GM23338 (cell line): ENCODE results near the gene OTUD6A. TPM values are rescaled to one million over a fixed set of nuclear protein-coding genes. Genes with fewer than 3 reads are reported as not detected.
"Not testable (repeated sequence)": the region's sequence is repeated elsewhere in the genome, so short reads cannot be mapped to it uniquely, and the experiment has no call there.

Source experiments
- ATAC-seq: fragments of 200-7000 bp; cut with Tn5 transposase; 3 replicates; pipeline ENCODE4 v1.9.1; 2020
- DNase-seq: peaks from one replicate; pipeline ENCODE4 v3.0.0-alpha.2; 2015; ENCODE audit warnings: low spot score
- H2AFZ ChIP-seq: fragments of 200-600 bp; sonication (generic); 2 replicates; pipeline ENCODE4 v1.8.0; 2016; ENCODE audit warnings: antibody characterized with exemption, mild to moderate bottlenecking, moderate library complexity
- H3F3A ChIP-seq: fragments of 200-600 bp; sonication (generic); replicated peaks from 2 replicates; pipeline ENCODE4 v1.8.0; 2017; ENCODE audit warnings: antibody characterized with exemption, mixed run types, low read depth
- H3K27ac ChIP-seq: fragments of 200-600 bp; sonication (generic); 2 replicates; pipeline ENCODE4 v1.6.1; 2016; ENCODE audit warnings: low read depth
- H3K27me3 ChIP-seq: fragments of 200-600 bp; sonication (generic); 2 replicates; pipeline ENCODE4 v1.8.0; 2016; ENCODE audit warnings: mild to moderate bottlenecking, mixed run types, moderate library complexity; ENCODE audit not compliant: insufficient read depth
- H3K36me3 ChIP-seq: fragments of 200-600 bp; sonication (generic); 2 replicates; pipeline ENCODE4 v1.8.0; 2016; ENCODE audit warnings: mild to moderate bottlenecking; ENCODE audit not compliant: insufficient read depth
- H3K4me1 ChIP-seq: fragments of 200-600 bp; sonication (generic); 2 replicates; pipeline ENCODE4 v1.8.0; 2016; ENCODE audit warnings: mild to moderate bottlenecking, moderate library complexity; ENCODE audit not compliant: insufficient read depth
- H3K4me2 ChIP-seq: fragments of 200-600 bp; sonication (generic); 2 replicates; pipeline ENCODE4 v1.7.1; 2017; ENCODE audit warnings: mixed run types
- H3K4me3 ChIP-seq: fragments of 200-600 bp; sonication (generic); 2 replicates; pipeline ENCODE4 v1.6.1; 2016; ENCODE audit warnings: mixed run types
- H3K79me2 ChIP-seq: fragments of 200-600 bp; sonication (generic); replicated peaks from 2 replicates; pipeline ENCODE4 v1.8.0; 2017; ENCODE audit warnings: mild to moderate bottlenecking; ENCODE audit not compliant: insufficient read depth
- H3K9me2 ChIP-seq: fragments of 200-600 bp; sonication (generic); 2 replicates; pipeline ENCODE4 v1.8.0; 2017; ENCODE audit not compliant: insufficient read depth
- H4K20me1 ChIP-seq: fragments of 200-600 bp; sonication (generic); replicated peaks from 2 replicates; pipeline ENCODE4 v1.8.0; 2017; ENCODE audit warnings: mild to moderate bottlenecking; ENCODE audit not compliant: insufficient read depth
- H3K27ac Mint-ChIP-seq: 2 replicates; pipeline ENCODE4 v1.8.0; 2020; ENCODE audit warnings: inconsistent platforms, mild to moderate bottlenecking, moderate library complexity, mixed read lengths
- H3K27me3 Mint-ChIP-seq: 3 replicates; pipeline ENCODE4 v1.8.0; 2022; ENCODE audit warnings: low read depth, mild to moderate bottlenecking, moderate library complexity, mixed read lengths, inconsistent platforms; ENCODE audit not compliant: insufficient read depth, poor library complexity
- H3K36me3 Mint-ChIP-seq: 3 replicates; pipeline ENCODE4 v1.8.0; 2021; ENCODE audit warnings: low read depth, mild to moderate bottlenecking, inconsistent platforms, moderate library complexity, mixed read lengths
- H3K4me1 Mint-ChIP-seq: 3 replicates; pipeline ENCODE4 v1.8.0; 2020; ENCODE audit warnings: mild to moderate bottlenecking, inconsistent platforms, mixed read lengths
- H3K4me3 Mint-ChIP-seq: 3 replicates; pipeline ENCODE4 v1.8.0; 2021; ENCODE audit warnings: moderate library complexity, mild to moderate bottlenecking, inconsistent platforms, mixed read lengths
- H3K9me3 Mint-ChIP-seq: 3 replicates; pipeline ENCODE4 v1.8.0; 2020; ENCODE audit warnings: moderate library complexity, mild to moderate bottlenecking, inconsistent platforms, mixed read lengths
- CREB1 ChIP-seq: fragments of 250-450 bp; sonication (Bioruptor Pico); IDR thresholded peaks from 2 replicates; pipeline ENCODE4 v1.5.0; 2020; ENCODE audit warnings: low read depth, mild to moderate bottlenecking, moderate library complexity
- ETS1 ChIP-seq: IDR thresholded peaks from 2 replicates; pipeline ENCODE4 v1.6.1; 2016; ENCODE audit warnings: antibody characterized with exemption
- REST ChIP-seq: IDR thresholded peaks from one replicate; pipeline ENCODE4 v1.6.1; 2018; ENCODE audit warnings: antibody characterized with exemption; ENCODE audit not compliant: unreplicated experiment
- ZNF114 ChIP-seq: fragments of 250-450 bp; sonication (Bioruptor Pico); IDR thresholded peaks from 2 replicates; pipeline ENCODE4 v1.5.0; 2020; ENCODE audit warnings: mild to moderate bottlenecking, moderate library complexity
- ZNF462 ChIP-seq: fragments of 250-450 bp; sonication (Bioruptor Pico); IDR thresholded peaks from 2 replicates; pipeline ENCODE4 v1.5.0; 2020; ENCODE audit warnings: mild to moderate bottlenecking, moderate library complexity
- microRNA-seq: library from miRNA; unstranded; fragments of <30 nt; microRNA quantifications from one replicate; pipeline ENCODE4, GENCODE V29; 2017
- polyA plus RNA-seq: library from polyadenylated mRNA; unstranded; fragments of >200 nt; fragmentation: Nextera tagmentation; extraction: Ambion mirVana; gene quantifications from 2 replicates; pipeline ENCODE4 v1.2.1, GENCODE V29; 2016
- small RNA-seq: library from RNA; depleted of rRNA; stranded (forward); fragments of <200 nt; gene quantifications from one replicate; pipeline ENCODE3, GENCODE V24; 2014; ENCODE audit warnings: low replicate concordance
- total RNA-seq: library from RNA; depleted of rRNA; stranded (reverse); fragments of >200 nt; shearing (Covaris generic); gene quantifications from 2 replicates; pipeline ENCODE4 v1.2.3, GENCODE V29; 2014; rRNA removed

Gene OTUD6A
- total and polyA plus RNA-seq, 2 experiments from 2014 or later = 0.17 TPM; not detected in 1

- TF ChIP-seq ZNF462 (CRISPR knock-in tag) = no peak
- TF ChIP-seq ZNF114 = no peak
- no peak for TF ChIP-seq CREB1 (CRISPR knock-in tag)
- no peak for TF ChIP-seq REST
- TF ChIP-seq ETS1 = no peak
These were observed 43.0 kb downstream of the OTUD6A start (continued) for GRCh38 chrX:70105229-70105628.

- H3K4me3 ChIP-seq, DNase-seq, ATAC-seq, H3K36me3 ChIP-seq, H3K4me2 ChIP-seq, H3K9me2 ChIP-seq, H3K27me3 Mint-ChIP-seq, H3K79me2 ChIP-seq, H2AFZ ChIP-seq, H3K27ac ChIP-seq, H3K27me3 ChIP-seq, H4K20me1 ChIP-seq, H3K4me1 ChIP-seq, H3K4me3 Mint-ChIP-seq, H3K4me1 Mint-ChIP-seq, H3K27ac Mint-ChIP-seq, H3F3A ChIP-seq: not testable (repeated sequence)
- peaks cover 24% of the 10 kb centered on the region for H3K9me3 Mint-ChIP-seq
- peaks cover 20% of the 10 kb centered on the region for H3K36me3 Mint-ChIP-seq
These were observed 49.3 kb downstream of the OTUD6A start for GRCh38 chrX:70111436-70112026.

Small RNA genes lying within 50 kb of the gene (microRNA-seq; reads per million reads assigned to microRNA genes)
- gene MIR676 = 4.4 reads per million, percentile 17 among the genes with 10 or more reads in this experiment

Small RNA genes lying within 50 kb of the gene (small RNA-seq; reads per million reads assigned to genes)
- 0.25 reads per million, percentile 4 among the genes with 10 or more reads in this experiment for gene MIR676

Other genes starting within 250 kb of the OTUD6A start
- gene AWAT2, start 12.5 kb upstream of the OTUD6A start, total RNA-seq = not detected in 2 replicates
- not detected in 2 replicates for gene AWAT2, start 12.5 kb upstream of the OTUD6A start, polyA plus RNA-seq
- 33.4 and 38.5 TPM in 2 replicates for gene IGBP1, start 71.0 kb downstream of the OTUD6A start, total RNA-seq
- 35.2 and 36.8 TPM in 2 replicates for gene IGBP1, start 71.0 kb downstream of the OTUD6A start, polyA plus RNA-seq
- not detected in 2 replicates for gene DGAT2L6, start 115.0 kb downstream of the OTUD6A start, total RNA-seq
- gene DGAT2L6, start 115.0 kb downstream of the OTUD6A start, polyA plus RNA-seq = not detected in 2 replicates
- gene AWAT1, start 172.2 kb downstream of the OTUD6A start, total RNA-seq = not detected in 2 replicates
- gene AWAT1, start 172.2 kb downstream of the OTUD6A start, polyA plus RNA-seq = not detected in 2 replicates
- 0.73 TPM in 1 of 2 replicates, not detected in the other for gene P2RY4, start 197.7 kb downstream of the OTUD6A start, total RNA-seq
- not detected in 2 replicates for gene P2RY4, start 197.7 kb downstream of the OTUD6A start, polyA plus RNA-seq
- gene ARR3, start 205.9 kb downstream of the OTUD6A start, total RNA-seq = not detected in 2 replicates
- not detected in 2 replicates for gene ARR3, start 205.9 kb downstream of the OTUD6A start, polyA plus RNA-seq
- not detected in 2 replicates for gene RAB41, start 219.7 kb downstream of the OTUD6A start, total RNA-seq
- gene RAB41, start 219.7 kb downstream of the OTUD6A start, polyA plus RNA-seq = not detected in 2 replicates
- gene PDZD11, start 227.5 kb downstream of the OTUD6A start, total RNA-seq = 30.2 and 33.5 TPM in 2 replicates
- 67.6 and 68.9 TPM in 2 replicates for gene PDZD11, start 227.5 kb downstream of the OTUD6A start, polyA plus RNA-seq
- gene KIF4A, start 227.6 kb downstream of the OTUD6A start, total RNA-seq = 27.6 and 30.6 TPM in 2 replicates
- 18.7 and 21.5 TPM in 2 replicates for gene KIF4A, start 227.6 kb downstream of the OTUD6A start, polyA plus RNA-seq